Fibroblast of the aortic adventitia (primary cell): ENCODE measurements around the gene VSNL1. TPM values are rescaled to one million over a fixed set of nuclear protein-coding genes. Genes with fewer than 3 reads are reported as not detected.

Experiments used
- DNase-seq: peaks from one replicate; pipeline ENCODE4 v3.0.0-alpha.2; 2010; ENCODE audit warnings: low read depth
- H3K4me3 ChIP-seq: 2 replicates; pipeline ENCODE4 v1.5.1; 2011; ENCODE audit warnings: low read depth, mild to moderate bottlenecking, control low read depth, low read length, moderate library complexity
- CTCF ChIP-seq: IDR thresholded peaks from 2 replicates; pipeline ENCODE4 v1.5.1; 2011; ENCODE audit warnings: mild to moderate bottlenecking, low read length, control low read depth, inconsistent platforms; ENCODE audit not compliant: insufficient read depth
- total RNA-seq: library from RNA; depleted of rRNA; stranded (reverse); fragments of >200 nt; gene quantifications from 2 replicates; pipeline ENCODE4 v1.2.3, GENCODE V29; 2012; ENCODE audit warnings: low replicate concordance

VSNL1 gene
- total RNA-seq, 1 donor: 3.7 TPM

- DNase-seq: no peak
- H3K4me3 ChIP-seq: peak overlapping the region; percentile 63
- no peak for TF ChIP-seq CTCF
Observed at GRCh38 chr2:17541531-17541950, 1.0 kb downstream of the VSNL1 start.

- no peak overlapping the region for H3K4me3 ChIP-seq
- no peak for DNase-seq
- TF ChIP-seq CTCF: no peak
Observed at GRCh38 chr2:17542471-17542870, 2.0 kb downstream of the VSNL1 start.

GRCh38 chr2:17543131-17543660 is 2.7 kb downstream of the VSNL1 start:
- no peak for DNase-seq
- no peak for TF ChIP-seq CTCF
- no peak overlapping the region for H3K4me3 ChIP-seq

GRCh38 chr2:17543848-17544247 is 3.4 kb downstream of the VSNL1 start:
- no peak overlapping the region for H3K4me3 ChIP-seq
- DNase-seq: peak; percentile 19
- no peak for TF ChIP-seq CTCF

- DNase-seq: peak; percentile 52
- no peak for TF ChIP-seq CTCF
- H3K4me3 ChIP-seq: no peak overlapping the region
Observed at GRCh38 chr2:17544256-17544655, 3.8 kb downstream of the VSNL1 start.

- no peak for DNase-seq
- no peak overlapping the region for H3K4me3 ChIP-seq
- no peak for TF ChIP-seq CTCF
Observed at GRCh38 chr2:17545680-17546613, 5.5 kb downstream of the VSNL1 start.
